ACHN (cell line): ENCODE measurements around the gene OSCP1.

Experiments
- DNase-seq: peaks from one replicate; pipeline ENCODE4 v3.0.0-alpha.2; 2015
- in situ Hi-C: cut with HindIII; loops from 2 replicates; pipeline ENCODE4 v1.10.0; 2017; ENCODE audit warnings: low sequenced_read_pairs, low pct_ligation_motif_present, low pct_unique_long_range_greater_than_20kb

Gene OSCP1

GRCh38 chr1:36419140-36419539, 31.1 kb downstream of the OSCP1 start:
- DNase-seq: no peak
- in situ Hi-C loops: no loop called here

- no peak for DNase-seq
- in situ Hi-C loops: no loop called here
Measured at GRCh38 chr1:36417931-36418330, 32.3 kb downstream of the OSCP1 start.

- DNase-seq: no peak
- in situ Hi-C loops: no loop called here
Measured at GRCh38 chr1:36415661-36416326, 34.5 kb downstream of the OSCP1 start.

- in situ Hi-C loops: no loop called here
Measured at GRCh38 chr1:36414384-36414783, 35.9 kb downstream of the OSCP1 start.

GRCh38 chr1:36411674-36412648, 38.3 kb downstream of the OSCP1 start:
- in situ Hi-C loops: no loop called here
- DNase-seq: peak; percentile 95

More at GRCh38 chr1:36414384-36414783, 35.9 kb downstream of the OSCP1 start:
- no peak for DNase-seq

GRCh38 chr1:36408479-36408878, 41.8 kb downstream of the OSCP1 start:
- in situ Hi-C loops: no loop called here
- DNase-seq: peak; percentile 65

- in situ Hi-C loops: no loop called here
- no peak for DNase-seq
Measured at GRCh38 chr1:36406440-36406839, 43.8 kb downstream of the OSCP1 start.

- in situ Hi-C loops: no loop called here
- no peak for DNase-seq
Measured at GRCh38 chr1:36402504-36402890, 47.8 kb downstream of the OSCP1 start.

GRCh38 chr1:36401602-36402503, 48.4 kb downstream of the OSCP1 start:
- no peak for DNase-seq
- in situ Hi-C loops: no loop called here

GRCh38 chr1:36400825-36401601, 49.2 kb downstream of the OSCP1 start:
- in situ Hi-C loops: no loop called here
- no peak for DNase-seq

- no peak for DNase-seq
- in situ Hi-C loops: no loop called here
Measured at GRCh38 chr1:36400514-36400824, 49.8 kb downstream of the OSCP1 start.

GRCh38 chr1:36398370-36398977, 51.8 kb downstream of the OSCP1 start:
- in situ Hi-C loops: no loop called here
- DNase-seq: no peak

GRCh38 chr1:36397378-36398230, 52.6 kb downstream of the OSCP1 start, which contains the start of gene LSM10:
Gene LSM10 (minus strand): TSS chr1:36397908. CDS start chr1:36394129, 3,779 bp downstream.
- in situ Hi-C loops: no loop called here
- DNase-seq: peak; percentile 90

GRCh38 chr1:36397083-36397377, 53.2 kb downstream of the OSCP1 start:
- in situ Hi-C loops: no loop called here
- DNase-seq: no peak

- no peak for DNase-seq
- in situ Hi-C loops: no loop called here
Measured at GRCh38 chr1:36396359-36396758, 53.9 kb downstream of the OSCP1 start.

- in situ Hi-C loops: no loop called here
- DNase-seq: no peak
Measured at GRCh38 chr1:36393686-36394085, 56.6 kb downstream of the OSCP1 start.

- no peak for DNase-seq
- in situ Hi-C loops: no loop called here
Measured at GRCh38 chr1:36392836-36393235, 57.4 kb downstream of the OSCP1 start.
